Mammary epithelial cell (primary cell): ENCODE measurements around the gene DCTN5.

Experiments used
- EZH2 ChIP-seq: IDR thresholded peaks from 2 replicates; pipeline ENCODE4 v1.6.1; 2012; ENCODE audit warnings: low read length, inconsistent platforms, borderline replicate concordance
- TF ChIP-seq, protein P1 (sequence below), 2 donors: IDR thresholded peaks in 1 of 2; conservative IDR thresholded peaks in 1 of 2; 2 replicates each; pipeline ENCODE4 v1.5.1; 2011 to 2012; ENCODE audit warnings: inconsistent platforms in 2 of 2, low read length in 2 of 2, mild to moderate bottlenecking in 2 of 2, control low read depth in 1 of 2, low read depth in 1 of 2; ENCODE audit not compliant: insufficient read depth in 1 of 2; ENCODE audit errors: extremely low read depth in 1 of 2

DNA sequence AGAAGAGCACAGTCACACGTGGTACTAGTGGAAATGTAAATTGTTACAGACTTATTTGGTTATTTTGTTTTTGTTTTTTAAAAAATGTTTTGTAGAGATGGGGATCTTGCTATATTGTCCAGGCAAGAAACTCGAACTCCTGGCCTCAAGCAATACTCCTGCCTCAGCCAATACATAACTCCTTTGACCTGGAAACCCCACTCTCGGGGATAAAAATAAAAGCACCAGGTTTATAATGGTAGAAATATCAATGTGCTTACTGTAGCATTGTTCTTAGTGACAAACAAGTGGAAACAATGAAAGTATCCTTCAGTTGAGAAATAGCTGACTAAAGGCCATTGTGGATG, 83.5 kb downstream of the DCTN5 start:
- TF ChIP-seq EZH2, result no peak
- TF ChIP-seq, protein P1, sequence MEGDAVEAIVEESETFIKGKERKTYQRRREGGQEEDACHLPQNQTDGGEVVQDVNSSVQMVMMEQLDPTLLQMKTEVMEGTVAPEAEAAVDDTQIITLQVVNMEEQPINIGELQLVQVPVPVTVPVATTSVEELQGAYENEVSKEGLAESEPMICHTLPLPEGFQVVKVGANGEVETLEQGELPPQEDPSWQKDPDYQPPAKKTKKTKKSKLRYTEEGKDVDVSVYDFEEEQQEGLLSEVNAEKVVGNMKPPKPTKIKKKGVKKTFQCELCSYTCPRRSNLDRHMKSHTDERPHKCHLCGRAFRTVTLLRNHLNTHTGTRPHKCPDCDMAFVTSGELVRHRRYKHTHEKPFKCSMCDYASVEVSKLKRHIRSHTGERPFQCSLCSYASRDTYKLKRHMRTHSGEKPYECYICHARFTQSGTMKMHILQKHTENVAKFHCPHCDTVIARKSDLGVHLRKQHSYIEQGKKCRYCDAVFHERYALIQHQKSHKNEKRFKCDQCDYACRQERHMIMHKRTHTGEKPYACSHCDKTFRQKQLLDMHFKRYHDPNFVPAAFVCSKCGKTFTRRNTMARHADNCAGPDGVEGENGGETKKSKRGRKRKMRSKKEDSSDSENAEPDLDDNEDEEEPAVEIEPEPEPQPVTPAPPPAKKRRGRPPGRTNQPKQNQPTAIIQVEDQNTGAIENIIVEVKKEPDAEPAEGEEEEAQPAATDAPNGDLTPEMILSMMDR (conservative IDR thresholded peaks at IDR 0.05 in 1 of 2, IDR thresholded peaks at IDR 0.05 in 1 of 2; ENCODE audit: extremely low read depth in 1 of 2, insufficient read depth in 1 of 2, low read depth in 1 of 2, low read length in 2 of 2), result no peak
